HepG2 (cell line): ENCODE measurements around the gene FBF1. TPM values are rescaled to one million over a fixed set of nuclear protein-coding genes. Genes with fewer than 3 reads are reported as not detected.

Experiments
- DNMT1 ChIP-seq: sonication (generic); formaldehyde crosslinking; IDR thresholded peaks from 2 replicates; pipeline ENCODE4 v1.5.1; 2020; ENCODE audit warnings: mild to moderate bottlenecking, missing genetic modification reagents
- ELF1 ChIP-seq: sonication (generic); formaldehyde crosslinking; IDR thresholded peaks from 2 replicates; pipeline ENCODE4 v1.4.0; 2020; ENCODE audit warnings: missing genetic modification reagents
- FOXO4 ChIP-seq: sonication (generic); formaldehyde crosslinking; conservative IDR thresholded peaks from 2 replicates; pipeline ENCODE4 v1.8.1; 2023; ENCODE audit warnings: missing genetic modification reagents
- MED8 ChIP-seq: sonication (generic); formaldehyde crosslinking; IDR thresholded peaks from 2 replicates; pipeline ENCODE4 v1.8.1; 2023; ENCODE audit warnings: mild to moderate bottlenecking, missing genetic modification reagents; ENCODE audit not compliant: insufficient replicate concordance
- PCBP2 ChIP-seq: fragments of 200-400 bp; formaldehyde crosslinking; optimal IDR thresholded peaks from 2 replicates; pipeline ENCODE3; 2018; ENCODE audit warnings: low read length, low read depth; ENCODE audit not compliant: poor library complexity, severe bottlenecking
- SMYD3 ChIP-seq: sonication (generic); formaldehyde crosslinking; IDR thresholded peaks from 2 replicates; pipeline ENCODE4 v1.8.1; 2023; ENCODE audit warnings: mild to moderate bottlenecking, missing genetic modification reagents
- SRSF9 ChIP-seq: fragments of 200-400 bp; formaldehyde crosslinking; IDR thresholded peaks from 2 replicates; pipeline ENCODE4 v1.6.1; 2018; ENCODE audit warnings: borderline replicate concordance, mild to moderate bottlenecking, low read depth, low read length; ENCODE audit not compliant: insufficient read depth, poor library complexity, severe bottlenecking
- ZNF180 ChIP-seq: sonication (generic); formaldehyde crosslinking; IDR thresholded peaks from 2 replicates; pipeline ENCODE4 v1.4.0; 2020; ENCODE audit warnings: low read depth, missing genetic modification reagents, borderline replicate concordance
- ZNF274 ChIP-seq: sonication (generic); formaldehyde crosslinking; IDR thresholded peaks from 2 replicates; pipeline ENCODE4 v1.5.1; 2020; ENCODE audit warnings: mild to moderate bottlenecking, missing genetic modification reagents
- ZNF326 ChIP-seq: sonication (generic); formaldehyde crosslinking; IDR thresholded peaks from 2 replicates; pipeline ENCODE4 v1.4.0; 2020; ENCODE audit warnings: missing genetic modification reagents, borderline replicate concordance
- ZNF563 ChIP-seq: sonication (generic); formaldehyde crosslinking; IDR thresholded peaks from 2 replicates; pipeline ENCODE4 v1.8.0; 2022; ENCODE audit warnings: mild to moderate bottlenecking, moderate library complexity, missing genetic modification reagents
- ZNF772 ChIP-seq: sonication (generic); formaldehyde crosslinking; IDR thresholded peaks from 2 replicates; pipeline ENCODE4 v1.5.0; 2020; ENCODE audit warnings: mild to moderate bottlenecking, missing genetic modification reagents
- ZNF841 ChIP-seq: sonication (generic); formaldehyde crosslinking; IDR thresholded peaks from 2 replicates; pipeline ENCODE4 v1.8.1; 2023; ENCODE audit warnings: missing genetic modification reagents, borderline replicate concordance
- ZZZ3 ChIP-seq: sonication (generic); formaldehyde crosslinking; IDR thresholded peaks from 2 replicates; pipeline ENCODE4 v1.4.0; 2020; ENCODE audit warnings: missing genetic modification reagents, mild to moderate bottlenecking, borderline replicate concordance
- polyA plus RNA-seq, 8 experiments: library from polyadenylated mRNA; depleted of rRNA in 3 of 8; stranded (reverse) in 7 of 8; unstranded in 1 of 8; fragments of >200 nt; fragmentation: Illumina TruSeq in 4 of 8; extraction: Trizol in 4 of 8; gene quantifications; 2 replicates each; pipeline versions ENCODE4 v1.2.1 to v1.2.3, GENCODE V29; 2011 to 2016; ENCODE audit warnings: low read depth in 4 of 8, missing spikeins in 1 of 8, mixed read lengths in 1 of 8; ENCODE audit not compliant: insufficient read depth in 1 of 8
- total RNA-seq, 5 experiments: library from RNA; depleted of rRNA; stranded (reverse); fragments of >200 nt; fragmentation: Illumina TruSeq; extraction: Trizol; gene quantifications; 2 replicates each; pipeline ENCODE4 v1.2.3, GENCODE V29; 2016; ENCODE audit warnings: low read depth in 1 of 5
- TF ChIP-seq, protein P1 (sequence below): sonication (generic); formaldehyde crosslinking; IDR thresholded peaks from 2 replicates; pipeline ENCODE4 v1.4.0; 2020; ENCODE audit warnings: missing genetic modification reagents
- TF ChIP-seq, protein P2 (sequence below): sonication (generic); formaldehyde crosslinking; IDR thresholded peaks from 2 replicates; pipeline ENCODE4 v1.4.0; 2020; ENCODE audit warnings: missing genetic modification reagents, borderline replicate concordance

FBF1 gene
- total and polyA plus RNA-seq, 2 of the 13 experiments (the other 11 are each of a cell fraction or from before 2014, with no cell fraction given) = 2.4 to 8.1 TPM

GRCh38 chr17:75891605-75892555 is 49.0 kb downstream of the FBF1 start (continued):
- TF ChIP-seq, protein P1, sequence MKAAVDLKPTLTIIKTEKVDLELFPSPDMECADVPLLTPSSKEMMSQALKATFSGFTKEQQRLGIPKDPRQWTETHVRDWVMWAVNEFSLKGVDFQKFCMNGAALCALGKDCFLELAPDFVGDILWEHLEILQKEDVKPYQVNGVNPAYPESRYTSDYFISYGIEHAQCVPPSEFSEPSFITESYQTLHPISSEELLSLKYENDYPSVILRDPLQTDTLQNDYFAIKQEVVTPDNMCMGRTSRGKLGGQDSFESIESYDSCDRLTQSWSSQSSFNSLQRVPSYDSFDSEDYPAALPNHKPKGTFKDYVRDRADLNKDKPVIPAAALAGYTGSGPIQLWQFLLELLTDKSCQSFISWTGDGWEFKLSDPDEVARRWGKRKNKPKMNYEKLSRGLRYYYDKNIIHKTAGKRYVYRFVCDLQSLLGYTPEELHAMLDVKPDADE (CRISPR knock-in tag) = 0 out of 2 replicates have a peak, but pooled peaks have one; percentile 74
- TF ChIP-seq ZNF772 (CRISPR knock-in tag) (peak; percentile 53; the same call in 1 of the 2 replicates), ZZZ3 (no peak), ZNF180 (CRISPR knock-in tag) (peak; percentile 65; the same call in 1 of the 2 replicates), ELF1 (CRISPR knock-in tag) (peak; percentile 39; the same call in 1 of the 2 replicates), FOXO4 (CRISPR knock-in tag) (no peak), DNMT1 (CRISPR knock-in tag) (no peak), ZNF326 (peak; percentile 56; the same call in 1 of the 2 replicates), MED8 (CRISPR knock-in tag) (no peak), SRSF9 (no peak), ZNF841 (CRISPR knock-in tag) (no peak), PCBP2 (no peak), ZNF274 (CRISPR knock-in tag) (0 out of 2 replicates have a peak, but pooled peaks have one; percentile 77), SMYD3 (CRISPR knock-in tag) (no peak), ZNF563 (no peak)
- TF ChIP-seq, protein P2, sequence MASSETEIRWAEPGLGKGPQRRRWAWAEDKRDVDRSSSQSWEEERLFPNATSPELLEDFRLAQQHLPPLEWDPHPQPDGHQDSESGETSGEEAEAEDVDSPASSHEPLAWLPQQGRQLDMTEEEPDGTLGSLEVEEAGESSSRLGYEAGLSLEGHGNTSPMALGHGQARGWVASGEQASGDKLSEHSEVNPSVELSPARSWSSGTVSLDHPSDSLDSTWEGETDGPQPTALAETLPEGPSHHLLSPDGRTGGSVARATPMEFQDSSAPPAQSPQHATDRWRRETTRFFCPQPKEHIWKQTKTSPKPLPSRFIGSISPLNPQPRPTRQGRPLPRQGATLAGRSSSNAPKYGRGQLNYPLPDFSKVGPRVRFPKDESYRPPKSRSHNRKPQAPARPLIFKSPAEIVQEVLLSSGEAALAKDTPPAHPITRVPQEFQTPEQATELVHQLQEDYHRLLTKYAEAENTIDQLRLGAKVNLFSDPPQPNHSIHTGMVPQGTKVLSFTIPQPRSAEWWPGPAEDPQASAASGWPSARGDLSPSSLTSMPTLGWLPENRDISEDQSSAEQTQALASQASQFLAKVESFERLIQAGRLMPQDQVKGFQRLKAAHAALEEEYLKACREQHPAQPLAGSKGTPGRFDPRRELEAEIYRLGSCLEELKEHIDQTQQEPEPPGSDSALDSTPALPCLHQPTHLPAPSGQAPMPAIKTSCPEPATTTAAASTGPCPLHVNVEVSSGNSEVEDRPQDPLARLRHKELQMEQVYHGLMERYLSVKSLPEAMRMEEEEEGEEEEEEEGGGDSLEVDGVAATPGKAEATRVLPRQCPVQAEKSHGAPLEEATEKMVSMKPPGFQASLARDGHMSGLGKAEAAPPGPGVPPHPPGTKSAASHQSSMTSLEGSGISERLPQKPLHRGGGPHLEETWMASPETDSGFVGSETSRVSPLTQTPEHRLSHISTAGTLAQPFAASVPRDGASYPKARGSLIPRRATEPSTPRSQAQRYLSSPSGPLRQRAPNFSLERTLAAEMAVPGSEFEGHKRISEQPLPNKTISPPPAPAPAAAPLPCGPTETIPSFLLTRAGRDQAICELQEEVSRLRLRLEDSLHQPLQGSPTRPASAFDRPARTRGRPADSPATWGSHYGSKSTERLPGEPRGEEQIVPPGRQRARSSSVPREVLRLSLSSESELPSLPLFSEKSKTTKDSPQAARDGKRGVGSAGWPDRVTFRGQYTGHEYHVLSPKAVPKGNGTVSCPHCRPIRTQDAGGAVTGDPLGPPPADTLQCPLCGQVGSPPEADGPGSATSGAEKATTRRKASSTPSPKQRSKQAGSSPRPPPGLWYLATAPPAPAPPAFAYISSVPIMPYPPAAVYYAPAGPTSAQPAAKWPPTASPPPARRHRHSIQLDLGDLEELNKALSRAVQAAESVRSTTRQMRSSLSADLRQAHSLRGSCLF = no peak
